Measurements from ENCODE around the gene GBX2.

GBX2 gene

GRCh38 chr2:236167297-236168109 lies 683 bp downstream of the GBX2 start:
- DNase-seq (ENCODE audit: low read depth), result no peak

GRCh38 chr2:236166796-236167296 lies 1.3 kb downstream of the GBX2 start:
- no peak for DNase-seq (ENCODE audit: low read depth)

GRCh38 chr2:236165842-236166795 lies 2.1 kb downstream of the GBX2 start:
- DNase-seq (ENCODE audit: low read depth), result no peak

GRCh38 chr2:236164925-236165841 lies 3.0 kb downstream of the GBX2 start:
- no peak for DNase-seq (ENCODE audit: low read depth)

- no peak for DNase-seq (ENCODE audit: low read depth)
These were observed 3.8 kb downstream of the GBX2 start for GRCh38 chr2:236164201-236164924.

- no peak for DNase-seq (ENCODE audit: low read depth)
These were observed 4.5 kb downstream of the GBX2 start for GRCh38 chr2:236163471-236164200.

- no peak for DNase-seq (ENCODE audit: low read depth)
These were observed 5.2 kb downstream of the GBX2 start for GRCh38 chr2:236162882-236163470.

GRCh38 chr2:236162031-236162845 lies 5.9 kb downstream of the GBX2 start:
- DNase-seq (ENCODE audit: low read depth), result no peak

GRCh38 chr2:236161531-236161930 lies 6.7 kb downstream of the GBX2 start:
- DNase-seq (ENCODE audit: low read depth), result no peak

- no peak for DNase-seq (ENCODE audit: low read depth)
These were observed 7.1 kb downstream of the GBX2 start for GRCh38 chr2:236161082-236161462.

GRCh38 chr2:236160366-236161081 lies 7.7 kb downstream of the GBX2 start:
- DNase-seq (ENCODE audit: low read depth), result no peak

GRCh38 chr2:236159778-236160170 lies 8.4 kb downstream of the GBX2 start:
- no peak for DNase-seq (ENCODE audit: low read depth)

- no peak for DNase-seq (ENCODE audit: low read depth)
These were observed 9.0 kb downstream of the GBX2 start for GRCh38 chr2:236158969-236159777.

- no peak for DNase-seq (ENCODE audit: low read depth)
These were observed 10.2 kb downstream of the GBX2 start for GRCh38 chr2:236157815-236158498.

GRCh38 chr2:236157366-236157765 lies 10.8 kb downstream of the GBX2 start:
- DNase-seq (ENCODE audit: low read depth), result no peak

GRCh38 chr2:236156860-236157194 lies 11.4 kb downstream of the GBX2 start:
- no peak for DNase-seq (ENCODE audit: low read depth)

All from activated T-cell treated with anti-CD3 and anti-CD28 coated beads for 24 hours (primary cell).